HG02588 (cell line): Measurements from ENCODE around the gene CCNL1.

Experiments
- ATAC-seq: cut with Tn5 transposase; IDR thresholded peaks from one replicate; pipeline ENCODE4 v1.9.1; 2021; ENCODE audit warnings: mild to moderate bottlenecking, moderate library complexity; ENCODE audit not compliant: unreplicated experiment

The CCNL1 gene

DNA sequence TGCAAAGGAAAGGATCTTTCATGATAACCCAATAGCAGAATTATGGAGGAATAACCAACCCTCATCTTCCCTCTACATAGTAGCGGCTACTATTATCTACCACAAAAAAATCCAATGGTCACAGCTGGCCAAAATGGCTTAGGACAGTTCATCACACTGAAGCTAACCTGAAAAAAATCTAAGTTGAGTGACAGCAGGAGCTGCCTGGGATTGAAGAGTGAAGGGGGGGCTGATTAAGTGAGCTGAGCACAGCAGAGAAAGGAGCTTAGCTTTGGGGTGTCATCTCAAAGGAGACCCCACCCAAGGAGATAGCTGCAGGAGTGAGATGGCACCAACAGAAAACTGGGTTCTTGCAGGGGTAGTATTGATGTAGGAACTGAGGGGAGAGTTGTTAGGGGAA is 33.6 kb downstream of the CCNL1 start:
- no peak for ATAC-seq

DNA sequence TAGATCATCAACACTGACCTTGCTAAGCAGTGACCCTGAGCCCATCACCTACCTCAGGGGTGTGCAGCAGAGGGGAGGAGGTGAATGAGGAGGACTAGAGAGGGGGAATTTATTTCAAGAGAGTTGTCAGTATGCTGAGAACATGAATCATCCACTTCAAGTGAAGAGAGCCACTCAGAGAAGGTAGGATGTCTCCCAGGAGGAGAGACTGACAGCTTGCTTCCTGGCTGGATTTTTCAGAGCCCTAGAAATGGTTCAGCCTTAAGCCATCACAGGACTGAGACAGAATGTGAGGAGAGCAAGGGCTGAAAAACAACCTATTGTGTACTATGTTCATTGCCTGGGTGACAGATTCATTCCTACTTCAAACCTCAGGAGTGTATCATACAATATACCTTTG is 34.8 kb downstream of the CCNL1 start:
- no peak for ATAC-seq

DNA sequence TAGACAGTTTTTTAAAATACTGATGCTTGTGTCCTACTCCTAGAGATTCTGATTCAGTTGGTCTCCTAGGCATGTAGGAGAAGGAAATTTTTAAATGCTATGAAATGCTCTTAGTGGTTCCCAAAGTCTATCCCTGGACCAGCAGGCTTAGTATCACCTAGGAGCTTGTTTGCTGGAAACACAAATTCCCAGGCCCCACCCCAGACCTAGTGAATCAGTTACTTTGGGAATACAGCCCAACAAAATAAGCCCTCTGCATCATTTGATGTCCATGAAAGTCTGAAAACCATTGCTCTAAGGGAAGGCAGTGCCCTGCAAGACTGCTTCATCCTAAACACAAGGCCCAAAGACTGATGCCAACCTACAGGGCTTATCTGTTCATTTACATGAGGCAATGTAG is 36.3 kb downstream of the CCNL1 start:
- ATAC-seq: no peak

DNA sequence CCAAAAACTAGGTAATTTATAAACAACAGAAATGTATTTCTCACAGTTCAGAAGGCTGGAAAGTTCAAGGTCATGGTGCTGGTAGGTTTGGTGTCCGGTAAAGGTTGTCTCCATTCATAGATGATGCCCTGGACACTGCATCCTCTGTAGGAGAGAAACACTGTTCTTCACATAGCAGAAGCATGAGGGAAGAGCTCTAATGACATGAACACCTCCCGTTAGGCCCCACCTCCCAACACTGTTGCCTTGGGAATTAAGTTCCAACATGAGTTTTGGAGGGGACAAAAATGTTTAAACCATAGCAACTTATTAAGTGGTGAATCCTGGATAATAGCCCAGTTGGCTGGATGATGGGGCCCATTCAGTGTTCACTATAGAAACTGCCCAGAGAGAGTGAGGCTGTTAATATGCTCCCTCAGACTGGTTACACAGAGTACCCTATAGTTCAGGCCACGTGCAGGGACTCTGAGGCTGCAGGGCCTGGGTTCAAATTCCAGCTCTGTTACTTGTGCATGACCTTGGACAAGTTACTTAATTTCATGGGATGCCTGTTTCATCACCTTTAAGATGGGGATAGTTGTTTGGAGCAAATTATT is 37.0 kb downstream of the CCNL1 start:
- no peak for ATAC-seq

GRCh38 chr3:157122116-157122515 is 37.8 kb downstream of the CCNL1 start:
- no peak for ATAC-seq

DNA sequence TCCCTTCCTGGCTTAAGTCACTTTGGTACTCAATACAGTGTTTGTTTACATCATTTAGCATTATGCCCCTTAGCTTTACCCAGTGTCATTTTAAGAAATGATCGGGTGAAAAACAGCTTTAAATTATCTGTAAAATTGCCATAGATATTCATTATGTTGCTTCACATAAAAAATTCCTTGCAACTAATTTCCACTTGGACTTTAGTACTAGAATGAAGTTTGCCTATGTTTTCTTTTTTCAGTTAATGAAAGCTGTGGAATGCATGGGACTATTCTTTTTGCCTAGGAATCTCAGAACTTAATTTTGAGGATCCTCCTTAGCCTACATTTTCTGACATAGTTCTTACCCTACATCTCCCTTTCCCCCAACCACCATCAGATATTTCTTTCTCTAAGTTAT is 38.4 kb downstream of the CCNL1 start:
- ATAC-seq: no peak

DNA sequence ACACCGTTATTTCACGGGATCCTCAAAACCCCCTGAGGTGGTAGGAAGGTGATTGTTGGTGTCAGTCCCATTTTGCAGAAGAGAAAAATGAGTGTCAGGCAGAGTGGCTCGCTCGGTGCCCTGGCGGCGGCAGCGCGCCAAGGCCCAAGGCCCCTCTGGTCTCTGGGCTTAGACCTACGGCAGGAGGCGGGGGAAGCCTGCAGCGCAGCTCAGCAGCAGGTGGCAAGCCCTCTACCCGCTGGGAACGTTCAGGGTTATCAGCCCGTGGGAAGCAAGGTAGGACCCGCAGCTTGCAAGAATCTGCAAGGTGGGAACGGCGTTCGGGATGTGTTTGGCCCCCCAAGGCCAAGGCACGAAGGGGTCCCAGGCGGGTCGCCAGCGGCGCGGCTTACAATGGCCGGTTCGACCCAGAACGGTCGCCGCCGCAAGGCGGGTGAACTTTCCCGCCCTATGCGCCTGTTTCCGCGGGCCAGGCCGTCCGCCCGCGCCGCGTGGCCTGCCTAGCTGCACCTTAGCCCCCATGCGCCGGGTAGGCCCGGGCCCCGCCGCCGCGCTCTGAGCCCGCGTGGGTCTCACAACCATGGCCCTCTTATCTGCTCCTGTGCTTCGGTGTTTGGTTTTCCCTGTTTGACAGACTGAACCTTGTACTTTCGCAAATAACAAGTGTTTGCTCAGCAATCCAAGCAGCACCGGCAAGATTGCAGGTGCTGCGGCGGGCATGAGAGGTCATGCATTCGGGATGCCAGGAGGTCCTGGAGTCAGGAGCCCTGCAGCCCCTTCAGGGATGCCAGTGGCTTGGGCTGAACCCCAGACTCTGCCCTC is 39.7 kb downstream of the CCNL1 start:
- no peak for ATAC-seq

DNA sequence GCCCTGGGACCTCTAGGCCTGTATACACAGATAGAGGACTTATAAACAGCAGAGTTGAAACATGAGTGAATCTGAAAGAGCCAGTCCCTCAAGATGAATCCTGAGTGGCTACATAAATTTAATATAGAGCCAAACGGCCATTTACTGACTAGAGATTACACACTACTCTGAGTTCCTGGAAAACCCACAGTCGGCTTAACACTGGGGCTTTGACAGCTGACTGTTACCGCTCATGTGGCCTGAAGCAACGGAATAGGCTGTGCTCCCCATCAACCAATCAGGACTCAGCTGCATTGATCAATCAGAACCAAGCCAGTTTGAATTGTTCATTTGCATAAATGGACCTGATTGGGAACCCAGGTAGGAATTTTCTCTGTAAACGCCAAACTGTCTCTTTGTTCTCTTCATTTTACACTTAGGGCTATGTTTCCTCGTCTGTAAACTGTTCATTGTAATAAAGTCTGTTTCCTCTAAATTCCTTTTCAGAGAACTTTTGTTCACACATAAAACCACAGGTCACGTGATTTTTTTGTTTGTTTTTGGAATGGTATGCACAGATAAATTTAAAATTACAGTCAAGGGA is 40.5 kb downstream of the CCNL1 start:
- ATAC-seq: no peak

DNA sequence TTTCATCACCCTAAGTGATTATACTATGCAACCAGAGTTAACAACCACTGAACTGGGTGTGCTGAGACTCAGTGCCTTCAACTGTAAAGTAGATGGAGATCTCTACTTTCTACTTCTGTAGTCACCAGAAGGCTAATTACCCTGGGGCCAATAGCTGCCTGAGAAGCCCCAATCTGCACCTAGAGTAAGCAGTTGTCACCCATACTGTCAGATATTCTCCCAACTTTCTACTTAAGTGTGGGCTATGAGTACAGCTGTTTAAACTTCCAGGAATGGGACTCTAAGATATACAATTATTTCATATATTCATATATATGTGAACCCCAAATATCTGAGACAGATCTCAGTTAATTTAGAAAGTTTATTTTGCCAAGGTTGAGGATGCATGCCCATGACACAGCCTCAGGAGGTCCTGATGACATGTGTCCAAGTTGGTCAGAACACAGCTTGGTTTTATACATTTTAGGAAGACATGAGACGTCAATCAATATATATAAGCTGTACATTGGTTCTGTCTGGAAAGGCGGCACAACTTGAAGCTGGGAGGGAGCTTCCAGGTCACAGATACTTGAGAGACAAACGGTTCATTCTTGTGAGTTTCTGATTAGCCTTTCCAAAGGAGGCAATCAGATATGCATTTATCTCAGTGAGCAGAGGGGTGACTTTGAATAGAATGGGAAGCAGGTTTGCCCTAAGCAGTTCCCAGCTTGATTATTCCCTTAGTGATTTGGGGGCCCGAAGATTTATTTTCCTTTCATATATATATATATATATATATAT is 41.9 kb downstream of the CCNL1 start:
- ATAC-seq: no peak

- ATAC-seq: no peak
These were observed 42.7 kb downstream of the CCNL1 start for GRCh38 chr3:157117206-157117605.

- ATAC-seq: no peak
These were observed 43.9 kb downstream of the CCNL1 start for GRCh38 chr3:157116017-157116416.

DNA sequence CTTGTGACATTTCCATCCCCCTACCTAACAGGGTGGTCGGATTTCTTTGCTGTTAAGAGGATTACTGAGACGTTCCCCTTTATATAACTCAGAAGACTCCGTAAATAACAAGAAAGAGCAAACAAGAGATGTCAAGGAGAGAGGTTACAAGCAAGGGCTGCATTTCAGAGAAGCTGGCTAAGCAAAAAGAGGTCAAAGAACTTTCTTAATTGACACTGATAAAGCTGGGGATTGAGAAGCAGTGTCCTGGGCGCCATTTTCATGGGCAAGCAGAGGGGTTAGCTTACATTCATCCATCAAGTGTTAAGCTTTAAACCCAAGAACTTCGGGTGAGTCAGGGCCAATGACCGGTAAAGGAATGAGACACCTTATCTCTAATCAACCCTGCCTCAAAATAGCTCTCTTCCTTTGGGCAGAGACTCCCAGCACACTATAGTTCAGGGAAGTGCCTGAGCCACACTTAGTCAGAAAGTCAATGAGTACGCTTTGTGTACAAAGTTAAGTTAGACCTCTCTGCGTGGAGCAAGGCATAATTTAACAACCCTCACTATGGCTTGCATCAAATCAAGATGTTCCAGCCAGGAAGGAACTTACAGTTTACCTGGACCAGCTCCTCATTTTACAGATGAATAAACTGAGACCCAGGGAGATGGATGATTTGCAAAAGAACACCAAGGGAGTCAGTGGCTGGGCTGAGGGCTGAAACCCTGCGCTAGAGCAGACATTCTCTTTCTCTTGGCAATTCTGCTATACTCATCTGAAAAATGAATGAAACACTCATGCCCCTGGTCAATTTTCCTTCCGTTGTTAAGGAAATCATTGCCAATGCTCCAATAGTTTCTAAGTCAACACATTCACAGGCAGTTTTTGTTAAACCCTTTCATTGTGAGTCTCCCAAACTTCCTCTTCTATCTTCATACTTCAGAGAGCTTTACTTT is 44.6 kb downstream of the CCNL1 start:
- ATAC-seq: no peak

DNA sequence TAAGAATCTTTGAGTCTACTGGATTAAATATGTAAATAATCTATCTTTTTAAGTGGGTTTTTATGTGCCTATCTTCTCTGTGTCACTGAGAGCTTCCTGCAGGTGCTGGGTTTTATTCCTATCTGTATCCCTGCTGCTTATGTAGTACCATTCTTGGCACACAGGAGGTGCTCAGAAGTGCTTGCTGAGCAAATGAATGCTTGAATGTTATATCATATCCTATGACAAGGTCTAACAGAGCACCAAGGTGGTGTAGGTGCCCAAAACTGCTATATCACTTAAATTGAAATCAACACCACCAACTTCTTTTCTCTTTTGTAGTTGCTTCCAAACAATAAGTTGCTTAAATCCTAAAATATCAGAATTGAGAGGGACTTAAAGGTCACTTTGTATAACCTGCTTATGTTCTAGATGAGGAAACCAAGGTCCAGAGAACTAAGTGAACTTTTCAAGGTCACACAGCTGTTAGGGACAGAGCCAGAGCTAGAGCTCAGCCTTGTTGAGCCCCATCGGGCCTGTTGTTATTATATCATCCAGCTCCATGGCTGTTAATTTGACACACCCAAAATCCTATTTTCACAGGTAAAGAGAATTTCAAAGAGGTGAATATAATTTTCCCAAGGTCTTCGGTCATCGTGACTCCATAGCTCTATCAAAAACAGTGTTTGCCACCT is 46.0 kb downstream of the CCNL1 start:
- no peak for ATAC-seq

DNA sequence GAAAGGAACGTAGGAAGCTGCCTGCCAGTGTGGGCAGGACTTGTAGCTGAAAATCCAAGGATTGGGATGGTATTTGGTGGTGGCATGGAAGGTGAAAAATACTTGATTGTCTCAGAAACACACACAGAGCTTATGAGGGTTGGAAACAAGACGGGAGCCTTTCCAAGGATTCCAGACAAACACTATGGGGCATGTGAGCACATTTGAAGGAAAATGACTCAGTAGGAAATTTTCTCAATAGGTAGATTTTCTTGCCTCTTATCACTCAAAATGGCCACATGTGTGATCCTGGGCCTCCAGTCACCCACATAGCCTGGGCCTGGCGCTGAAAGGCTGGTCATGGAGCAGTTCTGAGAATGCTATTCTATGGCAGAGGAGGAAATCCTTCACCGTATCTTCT is 47.4 kb downstream of the CCNL1 start:
- no peak for ATAC-seq

DNA sequence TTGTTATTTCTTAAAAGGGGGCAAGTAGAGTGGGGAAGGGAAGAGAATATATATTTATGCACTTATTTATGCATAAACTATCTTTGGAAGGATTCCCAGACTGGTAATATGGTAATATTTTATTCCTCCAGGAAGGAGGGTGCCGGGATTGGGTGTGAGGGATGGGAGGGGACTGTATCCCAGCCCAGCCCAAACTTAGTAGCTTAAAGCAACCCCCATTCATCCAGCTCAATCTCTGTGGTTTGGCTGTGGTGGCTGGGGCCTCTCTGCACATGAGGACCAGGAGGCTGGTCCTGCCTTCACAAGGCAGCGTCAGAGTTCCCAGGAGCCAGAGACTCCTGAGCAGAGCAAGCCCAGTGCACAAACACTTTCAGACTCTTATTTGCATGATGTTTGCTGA is 48.4 kb downstream of the CCNL1 start:
- ATAC-seq: no peak

DNA sequence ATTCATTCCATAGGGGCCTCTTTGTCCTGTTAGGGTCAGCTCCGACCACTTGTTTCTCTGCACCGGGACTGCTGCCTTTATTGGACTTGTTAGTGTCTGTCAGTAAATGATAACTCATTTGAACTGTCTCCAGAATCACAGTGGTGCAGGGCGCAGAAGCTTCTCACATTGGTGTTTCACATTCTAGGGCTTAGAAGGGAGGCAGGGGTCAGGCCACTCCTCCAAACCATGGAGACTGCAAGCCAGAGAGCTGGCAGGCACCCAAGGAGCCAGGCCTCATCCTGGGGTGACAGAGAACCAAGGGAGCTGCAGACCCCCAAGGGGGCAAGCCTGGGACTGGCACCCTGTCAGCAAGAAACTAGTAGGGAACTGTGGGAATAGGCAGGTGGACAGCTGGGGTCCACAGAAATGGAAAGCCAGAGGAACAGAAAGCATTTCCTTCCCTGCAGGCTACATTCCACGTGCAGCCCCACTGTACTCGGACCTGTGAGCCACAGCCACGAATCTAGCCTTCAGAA is 49.1 kb downstream of the CCNL1 start:
- no peak for ATAC-seq

DNA sequence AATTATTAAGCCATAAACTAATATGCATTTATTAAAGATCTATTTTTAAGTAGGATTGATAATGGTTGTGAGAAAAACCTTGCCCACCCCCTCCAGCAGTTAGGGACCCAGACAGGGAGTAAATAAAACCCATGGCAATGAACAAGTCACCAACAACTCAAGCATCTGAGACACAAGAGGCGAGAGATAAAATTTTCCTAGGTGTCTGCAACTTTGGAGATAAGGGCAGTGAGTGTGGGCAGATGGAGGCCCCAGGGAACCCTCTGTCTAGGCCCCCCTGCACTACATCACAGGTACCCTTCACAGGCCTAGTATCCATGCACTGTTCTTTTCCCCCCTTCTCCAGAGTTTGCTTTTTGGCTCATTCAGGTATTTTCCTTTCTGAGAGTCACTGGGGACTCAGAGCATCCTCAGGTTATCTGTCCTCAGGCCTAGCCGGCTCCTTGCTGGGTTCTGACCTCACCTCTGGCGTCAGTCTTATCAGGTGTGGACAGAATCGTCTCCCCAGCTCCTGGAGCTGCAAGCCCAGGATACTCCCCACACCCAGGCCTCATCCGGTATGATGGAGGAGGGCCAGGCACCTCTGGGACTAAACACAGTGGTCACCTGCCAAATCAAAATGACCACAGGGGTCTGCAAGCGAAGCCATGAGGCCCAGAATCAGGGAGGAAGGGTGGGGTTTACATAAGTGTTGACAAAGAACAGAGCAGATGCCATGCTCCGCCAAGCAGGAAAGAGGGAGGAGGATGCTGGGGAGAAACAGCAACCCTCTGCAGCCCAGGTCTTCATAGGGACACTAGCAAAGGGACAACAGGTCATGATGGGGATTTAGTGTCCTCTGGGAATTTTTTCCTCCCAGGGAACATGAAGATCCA is 50.4 kb downstream of the CCNL1 start:
- no peak for ATAC-seq

GRCh38 chr3:157107644-157108133 is 52.3 kb downstream of the CCNL1 start:
- no peak for ATAC-seq

DNA sequence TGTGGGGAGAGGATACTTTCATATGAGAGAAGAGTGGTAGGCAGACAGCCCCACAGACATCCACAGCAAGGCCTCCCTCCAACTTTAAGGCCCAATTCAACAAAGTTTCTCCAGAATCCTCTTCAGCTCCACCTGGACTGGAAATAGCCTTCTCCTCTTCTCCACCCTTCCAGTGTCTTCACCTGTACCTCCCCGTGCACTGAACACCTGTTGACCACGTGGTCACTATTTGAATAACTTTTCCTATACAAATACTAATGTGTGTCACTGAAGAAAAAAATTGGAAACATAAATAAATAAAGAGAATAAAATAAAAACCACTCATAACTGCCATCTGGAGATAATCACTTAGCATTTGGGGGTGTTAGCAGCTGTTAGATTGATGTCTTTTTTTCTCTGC is 52.9 kb downstream of the CCNL1 start:
- no peak for ATAC-seq
